Activated CD8-positive, alpha-beta memory T cell treated with anti-CD3 and anti-CD28 coated beads for 48 hours (primary cell): ENCODE measurements around the gene FAM131A.

ENCODE experiments used
- DNase-seq, 3 experiments: peaks; one replicate each; pipeline ENCODE4 v3.0.0-alpha.2; 2020; ENCODE audit warnings: low read depth in 2 of 3, low spot score in 2 of 3

FAM131A gene, protein sequence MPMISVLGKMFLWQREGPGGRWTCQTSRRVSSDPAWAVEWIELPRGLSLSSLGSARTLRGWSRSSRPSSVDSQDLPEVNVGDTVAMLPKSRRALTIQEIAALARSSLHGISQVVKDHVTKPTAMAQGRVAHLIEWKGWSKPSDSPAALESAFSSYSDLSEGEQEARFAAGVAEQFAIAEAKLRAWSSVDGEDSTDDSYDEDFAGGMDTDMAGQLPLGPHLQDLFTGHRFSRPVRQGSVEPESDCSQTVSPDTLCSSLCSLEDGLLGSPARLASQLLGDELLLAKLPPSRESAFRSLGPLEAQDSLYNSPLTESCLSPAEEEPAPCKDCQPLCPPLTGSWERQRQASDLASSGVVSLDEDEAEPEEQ

DNA sequence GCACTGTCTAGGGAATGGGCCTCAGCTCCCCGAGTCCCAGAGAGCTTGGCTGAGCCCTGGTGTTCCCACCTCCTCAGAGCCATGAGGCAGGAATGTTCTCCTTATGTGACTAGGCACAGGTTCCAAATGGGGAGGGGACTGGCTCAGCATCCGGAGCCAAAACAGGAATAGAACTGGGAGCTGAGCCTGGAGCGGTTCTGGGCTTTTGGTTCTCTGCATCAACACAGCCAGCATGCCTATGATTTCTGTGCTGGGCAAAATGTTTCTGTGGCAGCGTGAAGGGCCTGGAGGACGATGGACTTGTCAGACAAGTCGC, at the start of gene FAM131A:
FAM131A (plus strand) TSS at position 202 of the 316 bp plus-strand sequence; CDS start at position 233, 31 bp downstream.
- DNase-seq = no peak

DNA sequence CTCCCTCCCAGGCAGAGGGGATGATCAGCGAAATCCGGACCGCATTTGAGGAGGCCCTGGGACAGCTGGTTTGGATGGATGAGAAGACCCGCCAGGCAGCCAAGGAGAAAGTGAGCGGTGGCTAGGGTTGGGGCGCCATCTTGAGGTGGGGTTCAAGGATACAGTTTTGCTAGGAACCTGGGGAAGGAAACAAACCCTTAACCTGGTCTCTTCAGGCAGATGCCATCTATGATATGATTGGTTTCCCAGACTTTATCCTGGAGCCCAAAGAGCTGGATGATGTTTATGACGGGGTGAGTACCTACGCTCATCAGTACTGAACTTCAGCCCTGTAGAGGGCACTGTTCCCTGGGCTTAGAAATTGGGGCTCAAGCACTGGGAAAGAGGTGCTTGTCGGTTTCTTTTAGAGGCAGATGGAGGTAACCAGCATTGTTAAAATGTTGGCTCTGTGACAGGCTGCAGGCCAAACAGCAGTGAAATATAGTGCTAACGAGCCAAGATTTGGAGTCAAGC, 47.9 kb upstream of the FAM131A start:
- peak; percentile 31 to 50 (median 49) for DNase-seq

- DNase-seq = no peak
These were observed 47.1 kb upstream of the FAM131A start for GRCh38 chr3:184290331-184290730.

DNA sequence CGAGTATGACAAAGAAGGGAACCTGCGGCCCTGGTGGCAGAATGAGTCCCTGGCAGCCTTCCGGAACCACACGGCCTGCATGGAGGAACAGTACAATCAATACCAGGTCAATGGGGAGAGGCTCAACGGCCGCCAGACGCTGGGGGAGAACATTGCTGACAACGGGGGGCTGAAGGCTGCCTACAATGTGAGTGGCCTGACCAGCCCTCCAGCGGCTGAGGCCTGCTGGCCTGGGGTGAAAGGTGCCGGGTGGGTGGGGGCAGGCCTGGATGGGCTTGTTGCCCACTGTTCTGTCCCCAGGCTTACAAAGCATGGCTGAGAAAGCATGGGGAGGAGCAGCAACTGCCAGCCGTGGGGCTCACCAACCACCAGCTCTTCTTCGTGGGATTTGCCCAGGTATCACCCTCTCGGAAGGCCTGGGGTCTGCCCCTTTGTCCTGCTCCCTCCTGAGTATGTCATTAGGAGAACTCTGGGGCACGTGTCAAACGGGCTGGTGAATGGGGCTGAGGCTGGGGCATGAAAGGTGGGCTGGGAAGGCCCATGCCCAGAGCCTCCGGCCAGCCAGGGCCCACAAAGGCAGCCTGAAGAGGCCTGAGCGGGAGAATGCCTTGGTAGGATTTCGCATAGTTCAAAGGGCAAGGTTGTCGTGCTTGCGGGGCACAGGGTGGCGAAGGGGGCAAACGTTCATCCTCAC, 46.2 kb upstream of the FAM131A start:
- DNase-seq = no peak

- DNase-seq = no peak
These were observed 45.5 kb upstream of the FAM131A start for GRCh38 chr3:184291738-184292445.

- no peak for DNase-seq
These were observed 41.6 kb upstream of the FAM131A start for GRCh38 chr3:184295771-184296170.

GRCh38 chr3:184296616-184297015, 40.8 kb upstream of the FAM131A start:
- DNase-seq = no peak

- DNase-seq = peak; percentile 88 to 99 (median 93)
These were observed 38.5 kb upstream of the FAM131A start, which contains the start of gene PSMD2 for GRCh38 chr3:184298759-184299487. Gene PSMD2 (plus strand): TSS chr3:184299241. CDS start chr3:184299267, 26 bp downstream.

- DNase-seq = no peak
These were observed 37.7 kb upstream of the FAM131A start for GRCh38 chr3:184299488-184300377.

GRCh38 chr3:184300378-184300720, 37.1 kb upstream of the FAM131A start:
- no peak for DNase-seq

DNA sequence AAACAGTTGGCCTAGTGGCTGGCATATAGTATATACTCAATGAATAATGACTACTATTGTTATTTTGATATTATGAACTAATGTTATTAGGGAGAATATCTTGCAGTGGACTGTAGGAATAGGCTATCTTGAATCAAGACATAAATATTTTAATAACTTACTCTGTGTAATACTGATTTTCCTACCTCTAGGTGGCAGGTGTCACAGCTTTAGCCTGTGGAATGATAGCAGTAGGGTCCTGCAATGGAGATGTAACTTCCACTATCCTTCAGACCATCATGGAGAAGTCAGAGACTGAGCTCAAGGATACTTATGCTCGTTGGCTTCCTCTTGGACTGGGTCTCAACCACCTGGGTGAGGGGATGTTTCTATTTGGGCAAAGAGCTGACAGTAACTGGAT, 31.8 kb upstream of the FAM131A start:
- DNase-seq = no peak

DNA sequence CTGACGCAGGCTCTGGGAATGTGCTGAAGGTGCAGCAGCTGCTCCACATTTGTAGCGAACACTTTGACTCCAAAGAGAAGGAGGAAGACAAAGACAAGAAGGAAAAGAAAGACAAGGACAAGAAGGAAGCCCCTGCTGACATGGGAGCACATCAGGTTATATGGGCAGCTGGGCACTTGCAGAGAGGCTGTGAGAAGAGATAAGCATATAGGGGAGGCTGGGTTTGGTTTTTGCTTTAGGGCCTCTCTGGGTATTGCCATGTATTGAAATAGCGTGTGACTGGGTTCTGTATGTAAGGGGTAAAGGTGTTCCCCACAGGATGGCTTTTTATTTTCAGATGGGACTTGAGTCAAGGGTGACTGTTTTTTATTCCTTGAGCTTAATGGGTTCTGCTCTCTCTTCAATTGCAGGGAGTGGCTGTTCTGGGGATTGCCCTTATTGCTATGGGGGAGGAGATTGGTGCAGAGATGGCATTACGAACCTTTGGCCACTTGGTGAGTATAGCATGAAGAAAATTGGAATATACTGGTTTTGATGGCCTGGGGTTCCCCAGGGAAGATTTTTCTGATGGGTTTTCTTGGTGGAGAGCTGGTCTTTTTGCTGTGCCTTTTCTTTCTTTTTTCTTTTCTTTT, 30.9 kb upstream of the FAM131A start:
- DNase-seq = no peak

- no peak for DNase-seq
These were observed 29.5 kb upstream of the FAM131A start for GRCh38 chr3:184307915-184308314.

DNA sequence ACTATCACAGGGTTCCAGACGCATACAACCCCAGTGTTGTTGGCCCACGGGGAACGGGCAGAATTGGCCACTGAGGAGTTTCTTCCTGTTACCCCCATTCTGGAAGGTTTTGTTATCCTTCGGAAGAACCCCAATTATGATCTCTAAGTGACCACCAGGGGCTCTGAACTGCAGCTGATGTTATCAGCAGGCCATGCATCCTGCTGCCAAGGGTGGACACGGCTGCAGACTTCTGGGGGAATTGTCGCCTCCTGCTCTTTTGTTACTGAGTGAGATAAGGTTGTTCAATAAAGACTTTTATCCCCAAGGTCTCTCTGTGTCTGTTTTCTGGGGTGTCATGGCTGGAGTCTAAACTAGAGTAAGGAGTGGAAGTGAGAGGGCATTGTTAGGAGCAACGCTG, 28.7 kb upstream of the FAM131A start:
- no peak for DNase-seq

- DNase-seq = no peak
These were observed 25.8 kb upstream of the FAM131A start for GRCh38 chr3:184311633-184312032.

GRCh38 chr3:184314363-184314699, 23.1 kb upstream of the FAM131A start, which contains the start of gene EIF4G1:
Gene EIF4G1 (plus strand): TSS chr3:184314606. CDS start chr3:184315797, 1,191 bp downstream.
- peak; percentile 73 to 88 (median 75) for DNase-seq

- DNase-seq = peak in 1 of 3 experiments; percentile 40
These were observed 22.5 kb upstream of the FAM131A start for GRCh38 chr3:184314700-184315542.

GRCh38 chr3:184315543-184315867, 21.9 kb upstream of the FAM131A start:
- no peak for DNase-seq
